GM12874 (cell line): ENCODE results near the gene TANC1.

ENCODE experiments used
- CTCF ChIP-seq: IDR thresholded peaks from 2 replicates; pipeline ENCODE4 v1.5.1; 2011; ENCODE audit warnings: low read depth, mild to moderate bottlenecking, control low read depth, low read length, moderate library complexity; ENCODE audit not compliant: insufficient read depth

The TANC1 gene

GRCh38 chr2:159134979-159135378, 166.5 kb downstream of the TANC1 start:
- no peak for TF ChIP-seq CTCF

DNA sequence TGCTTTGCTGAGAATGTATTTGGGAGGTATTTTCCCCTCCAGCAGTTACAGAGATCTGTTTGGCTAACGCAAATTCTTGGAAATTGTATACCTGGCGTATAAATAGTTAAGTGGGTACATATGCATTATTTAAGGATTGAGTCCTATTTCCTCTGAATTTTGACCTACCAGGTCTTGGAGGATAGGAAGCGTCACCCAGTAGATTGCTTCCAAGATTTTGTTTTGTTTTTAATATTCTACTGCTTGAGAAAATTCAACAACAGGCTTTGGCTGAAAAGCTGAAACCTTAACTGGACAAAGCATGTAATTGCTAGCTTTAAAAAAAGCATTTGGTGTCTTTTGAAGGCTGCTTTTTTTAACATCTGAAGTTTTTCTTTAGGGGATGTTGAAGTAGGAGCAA, 168.0 kb downstream of the TANC1 start:
- TF ChIP-seq CTCF: no peak

DNA sequence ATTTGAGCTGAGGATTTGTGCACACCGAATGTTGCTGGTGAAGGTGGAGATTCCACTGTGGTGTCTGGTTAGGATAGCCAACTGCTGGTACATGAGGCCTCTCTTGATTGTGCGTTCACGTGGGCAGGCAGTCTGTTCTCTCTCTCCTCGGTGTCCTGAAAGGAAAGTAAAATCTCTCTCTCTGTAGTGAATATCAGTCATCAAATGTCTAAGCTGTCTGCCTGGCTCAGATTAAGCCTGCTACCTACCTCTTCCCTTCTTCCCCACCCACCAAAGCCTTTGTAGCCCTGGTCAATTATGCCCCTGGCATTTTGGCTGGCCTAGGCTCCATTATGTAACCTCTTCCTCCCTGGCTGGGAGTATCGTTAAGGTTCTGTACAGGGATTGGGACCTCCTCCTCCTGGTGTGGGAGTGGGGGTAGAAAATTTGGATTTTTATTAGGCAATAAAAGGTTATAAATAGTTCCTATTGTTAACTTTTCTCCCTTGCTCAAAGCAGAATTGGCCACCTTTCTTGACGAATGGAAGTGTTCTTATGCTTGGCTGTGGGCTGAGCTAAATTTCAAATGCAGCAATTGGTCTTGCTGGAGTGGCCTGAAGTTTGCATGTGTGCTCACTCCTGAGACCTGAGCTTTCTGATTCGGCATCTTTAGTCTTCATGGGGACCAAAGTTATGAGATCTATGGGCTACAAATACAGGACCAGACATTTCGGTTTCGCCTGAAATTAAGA, 169.2 kb downstream of the TANC1 start:
- TF ChIP-seq CTCF: no peak

DNA sequence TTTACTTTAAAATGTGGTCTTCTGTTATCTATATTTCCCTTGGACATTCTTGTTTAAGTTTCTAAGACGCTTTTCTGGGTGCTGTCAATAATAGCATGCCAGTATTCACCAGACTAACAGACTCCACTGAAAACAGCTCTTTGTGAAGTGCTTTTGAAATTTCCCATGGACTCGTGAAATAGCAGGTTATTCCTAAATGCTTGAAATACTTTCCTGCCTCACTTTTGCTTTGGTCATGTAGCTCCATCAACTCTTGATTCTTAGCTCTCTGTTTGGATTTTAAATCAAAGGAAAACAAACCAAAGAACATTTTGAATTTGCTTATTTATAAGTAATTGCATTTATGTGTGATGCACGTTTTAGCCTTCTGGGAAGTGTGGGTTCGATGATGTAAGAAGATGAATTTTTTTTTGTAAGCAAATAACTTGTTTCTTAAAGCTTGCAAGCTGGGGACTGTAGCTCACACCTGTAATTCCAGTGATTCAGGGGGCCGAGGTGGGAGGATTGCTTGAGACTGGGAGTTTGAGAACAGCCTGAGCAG, 170.3 kb downstream of the TANC1 start:
- TF ChIP-seq CTCF: no peak

DNA sequence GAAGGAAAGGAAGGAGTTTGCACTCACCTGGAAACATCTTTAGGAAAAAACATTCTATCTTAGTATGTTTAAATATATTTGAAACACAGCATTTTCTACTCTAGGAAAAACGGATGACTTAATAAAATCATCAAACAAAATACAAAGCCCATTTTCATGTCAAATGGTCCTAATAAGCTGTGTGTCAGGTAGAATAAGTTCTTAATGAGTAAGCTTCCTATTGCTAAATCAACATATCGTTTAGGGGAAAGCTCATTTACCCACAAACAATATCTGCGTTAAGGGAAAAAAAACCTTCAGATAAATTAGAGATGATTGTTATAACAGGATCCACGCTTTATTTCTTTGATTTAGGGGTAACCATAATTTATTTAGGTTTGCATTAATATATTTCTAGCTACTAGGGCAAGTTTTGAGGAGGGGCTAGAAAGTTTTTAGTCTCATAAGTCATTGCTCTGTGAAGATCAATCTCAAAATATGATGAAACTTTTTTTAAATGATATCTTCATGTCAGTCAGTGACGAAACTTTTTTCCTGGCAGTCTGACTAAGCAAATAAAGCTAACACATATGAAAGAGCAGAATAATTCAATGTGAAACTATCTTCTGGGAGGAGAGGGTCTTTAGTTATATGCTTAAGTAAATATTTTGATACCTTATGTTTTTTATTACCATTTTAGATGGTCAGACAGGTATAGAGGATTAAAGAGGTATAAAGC, 170.9 kb downstream of the TANC1 start:
- no peak for TF ChIP-seq CTCF

DNA sequence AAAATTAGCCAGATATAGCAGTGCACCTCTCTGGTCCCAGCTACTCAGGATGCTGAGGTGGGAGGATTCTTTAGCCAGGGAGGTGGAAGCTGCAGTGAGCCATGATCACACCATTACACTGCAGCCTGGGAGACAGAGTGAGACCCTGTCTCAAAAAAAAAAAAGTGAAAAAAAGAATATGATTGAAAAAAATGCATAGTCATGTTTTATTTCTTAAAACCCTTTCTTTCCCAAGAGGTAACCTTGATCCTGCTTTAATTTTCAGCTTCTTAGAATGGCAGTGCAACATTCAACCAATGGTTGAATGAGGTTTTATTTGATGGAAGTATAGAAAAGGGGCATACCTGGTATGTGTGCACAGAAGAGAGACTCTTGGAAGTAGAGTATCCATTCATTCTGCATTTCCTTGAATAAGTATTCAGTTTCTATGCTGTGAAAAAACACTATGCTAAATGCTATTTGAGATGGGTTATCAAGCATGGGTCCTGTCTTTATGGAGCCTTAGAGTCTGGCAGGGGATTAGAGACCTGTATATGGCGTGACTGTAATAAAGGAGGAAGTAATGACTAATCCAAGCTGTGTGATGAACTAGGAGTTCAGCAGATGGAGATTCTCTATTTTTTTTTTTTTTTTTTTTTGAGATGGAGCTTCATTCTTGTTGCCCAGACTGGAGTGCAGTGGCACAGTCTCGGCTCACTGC, 171.8 kb downstream of the TANC1 start:
- no peak for TF ChIP-seq CTCF
